GM23248 (cell line): ENCODE measurements around the gene TAB2. TPM values are rescaled to one million over a fixed set of nuclear protein-coding genes. Genes with fewer than 3 reads are reported as not detected.
"Not testable (repeated sequence)": the region's sequence is repeated elsewhere in the genome, so short reads cannot be mapped to it uniquely, and the experiment has no call there.

Experiments
- DNase-seq: peaks from one replicate; pipeline ENCODE4 v3.0.0-alpha.2; 2015
- H2AFZ ChIP-seq: fragments of 200-600 bp; sonication (generic); 2 replicates; pipeline ENCODE4 v1.6.1; 2016; ENCODE audit warnings: antibody characterized with exemption
- H3F3A ChIP-seq: fragments of 200-600 bp; sonication (generic); 2 replicates; pipeline ENCODE4 v1.6.1; 2016; ENCODE audit warnings: mild to moderate bottlenecking, antibody characterized with exemption, mixed run types; ENCODE audit not compliant: insufficient read depth
- H3K27ac ChIP-seq: fragments of 200-600 bp; sonication (generic); 2 replicates; pipeline ENCODE4 v1.5.1; 2016; ENCODE audit warnings: mild to moderate bottlenecking
- H3K27me3 ChIP-seq: fragments of 200-600 bp; sonication (generic); replicated peaks from 2 replicates; pipeline ENCODE4 v1.6.1; 2016; ENCODE audit warnings: mild to moderate bottlenecking; ENCODE audit not compliant: insufficient read depth
- H3K36me3 ChIP-seq: fragments of 200-600 bp; sonication (generic); 2 replicates; pipeline ENCODE4 v1.6.1; 2016; ENCODE audit warnings: low read depth, mild to moderate bottlenecking
- H3K4me1 ChIP-seq: fragments of 200-600 bp; sonication (generic); 2 replicates; pipeline ENCODE4 v1.6.1; 2016; ENCODE audit warnings: mild to moderate bottlenecking; ENCODE audit not compliant: insufficient read depth
- H3K4me2 ChIP-seq: fragments of 200-600 bp; sonication (generic); one replicate; pipeline ENCODE4 v1.6.1; 2016; ENCODE audit warnings: mild to moderate bottlenecking; ENCODE audit not compliant: unreplicated experiment
- H3K4me3 ChIP-seq: fragments of 200-600 bp; sonication (generic); 2 replicates; pipeline ENCODE4 v1.5.1; 2016; ENCODE audit warnings: mild to moderate bottlenecking
- H3K79me2 ChIP-seq: fragments of 200-600 bp; sonication (generic); 2 replicates; pipeline ENCODE4 v1.6.1; 2016; ENCODE audit warnings: mild to moderate bottlenecking; ENCODE audit not compliant: insufficient read depth
- H3K9ac ChIP-seq: fragments of 200-600 bp; sonication (generic); 2 replicates; pipeline ENCODE4 v1.6.1; 2016; ENCODE audit warnings: mild to moderate bottlenecking
- H3K9me2 ChIP-seq: fragments of 200-600 bp; sonication (generic); 2 replicates; pipeline ENCODE4 v1.6.1; 2016; ENCODE audit warnings: mixed run types, mild to moderate bottlenecking, moderate library complexity; ENCODE audit not compliant: insufficient read depth
- H3K9me3 ChIP-seq: fragments of 200-600 bp; sonication (generic); one replicate; pipeline ENCODE4 v1.6.1; 2017; ENCODE audit warnings: low read depth
- H4K20me1 ChIP-seq: fragments of 200-600 bp; sonication (generic); 2 replicates; pipeline ENCODE4 v1.6.0; 2016; ENCODE audit not compliant: insufficient read depth
- EZH2 ChIP-seq: fragments of 200-600 bp; sonication (generic); IDR thresholded peaks from 2 replicates; pipeline ENCODE4 v1.6.1; 2018; ENCODE audit warnings: antibody characterized with exemption, mild to moderate bottlenecking; ENCODE audit not compliant: insufficient read depth, poor library complexity, severe bottlenecking
- EZH2phosphoT487 ChIP-seq: fragments of 200-600 bp; sonication (generic); IDR thresholded peaks from 2 replicates; pipeline ENCODE4 v1.6.1; 2018; ENCODE audit warnings: antibody characterized with exemption, moderate library complexity, mild to moderate bottlenecking, low read depth; ENCODE audit not compliant: insufficient read depth
- WGBS, 2 experiments: methylation state at CpG; one replicate each; pipeline ENCODE4 v1.1.6; 2015 to 2017; ENCODE audit warnings: low lambda C conversion rate in 2 of 2, low coverage in 1 of 2; ENCODE audit errors: missing lambda C conversion rate in 2 of 2; 5-methylcytosine and 5-hydroxymethylcytosine counted together
- in situ Hi-C: fragments of 300-500 bp; cut with MboI; formaldehyde crosslinking; loops from 2 replicates; pipeline ENCODE4 v1.15.0; 2020
- polyA plus RNA-seq: library from polyadenylated mRNA; unstranded; fragments of >200 nt; fragmentation: Nextera tagmentation; extraction: Ambion mirVana; gene quantifications from 2 replicates; pipeline ENCODE4 v1.2.1, GENCODE V29; 2016
- small RNA-seq: library from RNA; depleted of rRNA; stranded (forward); fragments of <200 nt; gene quantifications from one replicate; pipeline ENCODE3, GENCODE V24; 2014; ENCODE audit warnings: low read depth, low replicate concordance
- total RNA-seq: library from RNA; depleted of rRNA; stranded (reverse); fragments of >200 nt; shearing (Covaris generic); gene quantifications from 2 replicates; pipeline ENCODE4 v1.2.3, GENCODE V29; 2014; rRNA removed

Gene TAB2
- total and polyA plus RNA-seq, 2 experiments from 2014 or later: 11.6 to 28.4 TPM

DNA sequence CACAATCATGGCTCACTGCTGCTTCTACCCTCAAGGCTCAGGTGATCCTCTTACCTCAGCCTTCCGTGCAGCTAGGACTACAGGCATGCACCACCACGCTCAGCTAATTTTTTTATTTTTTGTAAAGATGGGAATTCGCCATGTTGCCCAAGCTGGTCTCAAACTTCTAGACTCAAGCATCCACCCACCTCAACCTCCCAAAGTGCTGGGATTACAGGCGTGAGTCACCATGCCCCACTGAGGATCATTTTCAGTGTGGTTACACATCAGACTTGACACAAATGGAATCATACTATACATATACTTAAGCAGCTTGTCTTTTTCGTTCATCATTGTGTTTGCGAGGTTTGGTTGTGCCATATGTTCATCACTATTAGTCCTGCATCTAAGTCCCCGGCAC lies 140.7 kb downstream of the TAB2 start:
- in situ Hi-C loops: no loop called here

DNA sequence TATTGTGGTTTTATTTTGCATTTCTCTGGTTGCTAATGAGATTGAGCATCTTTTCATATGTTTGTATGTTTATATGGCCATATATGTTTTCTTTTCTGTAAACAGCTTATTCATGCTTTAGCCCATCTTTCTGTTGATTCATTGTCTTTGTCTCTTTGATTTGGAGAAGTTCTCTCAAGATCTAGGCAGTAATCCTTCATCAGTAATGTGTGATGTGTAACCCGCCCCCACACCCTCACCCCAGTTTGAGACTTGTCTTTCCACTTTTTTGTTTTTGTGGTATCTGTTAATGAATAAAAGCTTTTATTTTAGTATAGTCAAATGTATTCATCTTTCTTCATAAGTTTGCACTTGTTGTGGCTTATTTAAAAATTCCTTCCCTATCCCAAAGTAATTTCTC lies 141.3 kb downstream of the TAB2 start:
- no peak for DNase-seq
- in situ Hi-C loops: no loop called here
- TF ChIP-seq EZH2phosphoT487 (no peak), EZH2 (no peak)
- Histone ChIP-seq H3K4me3 (no peak overlapping the region), H3K27me3 (no peaks in the 10 kb centered on the region), H4K20me1 (no peaks in the 10 kb centered on the region), H2AFZ (no peak overlapping the region), H3K27ac (no peak overlapping the region), H3K9ac (no peak overlapping the region), H3F3A (peaks cover 5% of the 10 kb centered on the region; the same call in 1 of the 2 replicates), H3K9me2 (no peaks in the 10 kb centered on the region), H3K4me1 (peaks cover 11% of the 10 kb centered on the region), H3K4me2 (no peak overlapping the region), H3K36me3 (no peaks in the 10 kb centered on the region), H3K79me2 (no peaks in the 10 kb centered on the region), H3K9me3 (no peaks in the 10 kb centered on the region)
- 94 to 95% methylated on average over 1 of the region's 1 CpG for WGBS, 2 experiments

More for the DNA sequence above, 140.7 kb downstream of the TAB2 start:
- Histone ChIP-seq H3K27me3 (no peaks in the 10 kb centered on the region), H3K36me3 (no peaks in the 10 kb centered on the region), H3K4me1 (peaks cover 17% of the 10 kb centered on the region), H4K20me1 (no peaks in the 10 kb centered on the region), H3K9me3 (no peaks in the 10 kb centered on the region), H3F3A (peaks cover 11% of the 10 kb centered on the region; the same call in 1 of the 2 replicates), H2AFZ (no peak overlapping the region), H3K4me2 (no peak overlapping the region), H3K4me3 (no peak overlapping the region), H3K79me2 (no peaks in the 10 kb centered on the region), H3K9ac (no peak overlapping the region), H3K9me2 (no peaks in the 10 kb centered on the region), H3K27ac (no peak overlapping the region)
- TF ChIP-seq EZH2phosphoT487 (no peak), EZH2 (no peak)
- peak; percentile 28 for DNase-seq
- WGBS, 2 experiments: 91 to 92% methylated on average over 7 of the region's 7 CpGs

DNA sequence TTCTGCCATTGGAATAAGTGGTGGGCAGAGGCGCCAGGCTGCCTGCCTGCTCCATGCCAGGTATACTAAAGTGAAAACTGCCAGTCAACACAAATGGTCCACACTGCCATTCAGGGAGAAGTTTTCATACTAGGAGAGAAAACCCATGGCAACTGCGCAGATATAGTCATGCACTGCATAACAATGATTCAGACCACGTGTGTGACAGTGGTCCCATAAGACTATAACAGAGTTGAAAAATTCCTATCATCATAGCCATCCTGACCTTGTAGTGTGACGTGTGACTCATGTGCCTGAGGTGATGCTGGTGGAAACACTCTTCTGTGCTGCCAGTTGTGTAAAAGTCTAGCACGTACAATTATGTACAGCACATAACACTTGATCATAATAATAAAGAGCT lies 142.2 kb downstream of the TAB2 start:
- peak; percentile 15 for DNase-seq
- Histone ChIP-seq H3K9ac (no peak overlapping the region), H3K9me2 (no peaks in the 10 kb centered on the region), H4K20me1 (no peaks in the 10 kb centered on the region), H3K4me3 (no peak overlapping the region), H2AFZ (no peak overlapping the region), H3K27me3 (no peaks in the 10 kb centered on the region), H3K79me2 (no peaks in the 10 kb centered on the region), H3K27ac (no peak overlapping the region), H3F3A (no peaks in the 10 kb centered on the region), H3K9me3 (no peaks in the 10 kb centered on the region), H3K4me2 (no peak overlapping the region), H3K4me1 (peaks cover 2% of the 10 kb centered on the region; the same call in 1 of the 2 replicates), H3K36me3 (no peaks in the 10 kb centered on the region)
- 73 to 76% methylated on average over 5 of the region's 5 CpGs for WGBS, 2 experiments
- TF ChIP-seq EZH2 (no peak), EZH2phosphoT487 (no peak)
- in situ Hi-C loops: no loop called here

DNA sequence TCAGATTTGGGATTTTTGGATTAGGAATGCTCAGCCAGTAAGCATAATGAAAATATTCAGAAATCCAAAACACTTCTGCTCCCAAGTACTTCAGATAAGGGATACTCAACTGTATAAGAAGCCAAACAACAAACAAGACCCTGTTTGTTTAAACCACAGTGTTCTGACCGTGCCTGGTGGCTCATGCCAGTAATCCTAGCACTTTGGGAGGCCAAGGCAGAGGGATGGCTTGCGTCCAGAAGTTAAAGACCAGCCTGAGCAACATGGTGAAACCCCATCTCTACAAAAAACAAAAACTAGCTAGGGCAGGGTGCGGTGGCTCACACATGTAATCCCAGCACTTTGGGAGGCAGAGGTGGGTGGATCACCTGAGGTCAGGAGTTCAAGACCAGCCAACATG lies 142.7 kb downstream of the TAB2 start:
- H3K4me1 ChIP-seq, H3K27me3 ChIP-seq, H2AFZ ChIP-seq, H3K9me3 ChIP-seq, H3K9ac ChIP-seq, H3K4me3 ChIP-seq, in situ Hi-C loops, H4K20me1 ChIP-seq, DNase-seq, H3F3A ChIP-seq, H3K9me2 ChIP-seq, H3K79me2 ChIP-seq, H3K36me3 ChIP-seq, H3K27ac ChIP-seq, H3K4me2 ChIP-seq: not testable (repeated sequence)
- 87 to 88% methylated on average over 3 of the region's 3 CpGs for WGBS, 2 experiments

Small RNA genes within 50 kb of the gene (small RNA-seq; reads per million reads assigned to genes)
- not detected for gene RN7SL234P

Other genes starting within 250 kb of the TAB2 start
- gene SUMO4, start 82.5 kb downstream of the TAB2 start, total RNA-seq: 6.3 TPM in 1 of 2 replicates, not detected in the other
- 0.18 and 0.23 TPM in 2 replicates for gene SUMO4, start 82.5 kb downstream of the TAB2 start, polyA plus RNA-seq
- 0.54 TPM in 1 of 2 replicates, not detected in the other for gene ZC3H12D, start 167.3 kb downstream of the TAB2 start, total RNA-seq
- gene ZC3H12D, start 167.3 kb downstream of the TAB2 start, polyA plus RNA-seq: not detected in 2 replicates
- 32.2 and 43.5 TPM in 2 replicates for gene PPIL4, start 228.3 kb downstream of the TAB2 start, total RNA-seq
- gene PPIL4, start 228.3 kb downstream of the TAB2 start, polyA plus RNA-seq: 43.0 and 43.5 TPM in 2 replicates
- gene GINM1, start 248.7 kb downstream of the TAB2 start, total RNA-seq: 83.1 and 83.6 TPM in 2 replicates
- 95.4 and 98.7 TPM in 2 replicates for gene GINM1, start 248.7 kb downstream of the TAB2 start, polyA plus RNA-seq